PC-3 (cell line): ENCODE data around the gene KRTAP29-1.

Experiments
- EZH2 ChIP-seq: fragments of 300-600 bp; sonication (generic); IDR thresholded peaks from one replicate; pipeline ENCODE4 v1.6.1; 2017; ENCODE audit warnings: antibody characterized with exemption, mild to moderate bottlenecking, low read length; ENCODE audit not compliant: unreplicated experiment
- EZH2phosphoT487 ChIP-seq: fragments of 300-600 bp; sonication (generic); IDR thresholded peaks from 2 replicates; pipeline ENCODE4 v1.6.1; 2018; ENCODE audit warnings: mild to moderate bottlenecking, antibody characterized with exemption, low read length, borderline replicate concordance
- TF ChIP-seq, protein P1 (sequence below): fragments of 300-600 bp; sonication (generic); conservative IDR thresholded peaks from 2 replicates; pipeline ENCODE4 v1.5.1; 2017; ENCODE audit warnings: antibody characterized with exemption, low read depth, mild to moderate bottlenecking, low read length

DNA sequence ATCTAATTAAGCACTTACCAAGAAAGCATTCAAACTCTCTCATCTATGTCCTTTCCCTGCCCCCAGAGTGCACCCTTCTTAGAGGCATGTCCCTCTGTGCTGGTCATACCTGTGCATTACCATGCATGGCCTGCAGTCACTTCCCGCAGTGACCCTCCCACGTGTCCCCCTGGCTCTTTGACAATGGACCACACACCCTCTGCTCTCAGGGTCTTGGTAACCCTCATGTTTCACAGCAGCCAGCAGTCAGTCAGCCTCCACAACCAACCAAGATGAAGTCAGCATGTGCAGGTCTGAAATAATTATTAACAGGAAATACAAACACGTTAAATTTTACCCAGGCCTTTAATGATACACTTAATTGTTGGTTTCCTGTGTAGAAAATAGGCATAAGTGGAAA, 37.8 kb upstream of the KRTAP29-1 start:
- TF ChIP-seq EZH2 (no peak), EZH2phosphoT487 (no peak)
- TF ChIP-seq, protein P1, sequence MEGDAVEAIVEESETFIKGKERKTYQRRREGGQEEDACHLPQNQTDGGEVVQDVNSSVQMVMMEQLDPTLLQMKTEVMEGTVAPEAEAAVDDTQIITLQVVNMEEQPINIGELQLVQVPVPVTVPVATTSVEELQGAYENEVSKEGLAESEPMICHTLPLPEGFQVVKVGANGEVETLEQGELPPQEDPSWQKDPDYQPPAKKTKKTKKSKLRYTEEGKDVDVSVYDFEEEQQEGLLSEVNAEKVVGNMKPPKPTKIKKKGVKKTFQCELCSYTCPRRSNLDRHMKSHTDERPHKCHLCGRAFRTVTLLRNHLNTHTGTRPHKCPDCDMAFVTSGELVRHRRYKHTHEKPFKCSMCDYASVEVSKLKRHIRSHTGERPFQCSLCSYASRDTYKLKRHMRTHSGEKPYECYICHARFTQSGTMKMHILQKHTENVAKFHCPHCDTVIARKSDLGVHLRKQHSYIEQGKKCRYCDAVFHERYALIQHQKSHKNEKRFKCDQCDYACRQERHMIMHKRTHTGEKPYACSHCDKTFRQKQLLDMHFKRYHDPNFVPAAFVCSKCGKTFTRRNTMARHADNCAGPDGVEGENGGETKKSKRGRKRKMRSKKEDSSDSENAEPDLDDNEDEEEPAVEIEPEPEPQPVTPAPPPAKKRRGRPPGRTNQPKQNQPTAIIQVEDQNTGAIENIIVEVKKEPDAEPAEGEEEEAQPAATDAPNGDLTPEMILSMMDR, result no peak
